ENCODE results near the gene BCAR3.

GRCh38 chr1:93611668-93612067 is 70.0 kb downstream of the BCAR3 start:
- TF ChIP-seq, protein P1, sequence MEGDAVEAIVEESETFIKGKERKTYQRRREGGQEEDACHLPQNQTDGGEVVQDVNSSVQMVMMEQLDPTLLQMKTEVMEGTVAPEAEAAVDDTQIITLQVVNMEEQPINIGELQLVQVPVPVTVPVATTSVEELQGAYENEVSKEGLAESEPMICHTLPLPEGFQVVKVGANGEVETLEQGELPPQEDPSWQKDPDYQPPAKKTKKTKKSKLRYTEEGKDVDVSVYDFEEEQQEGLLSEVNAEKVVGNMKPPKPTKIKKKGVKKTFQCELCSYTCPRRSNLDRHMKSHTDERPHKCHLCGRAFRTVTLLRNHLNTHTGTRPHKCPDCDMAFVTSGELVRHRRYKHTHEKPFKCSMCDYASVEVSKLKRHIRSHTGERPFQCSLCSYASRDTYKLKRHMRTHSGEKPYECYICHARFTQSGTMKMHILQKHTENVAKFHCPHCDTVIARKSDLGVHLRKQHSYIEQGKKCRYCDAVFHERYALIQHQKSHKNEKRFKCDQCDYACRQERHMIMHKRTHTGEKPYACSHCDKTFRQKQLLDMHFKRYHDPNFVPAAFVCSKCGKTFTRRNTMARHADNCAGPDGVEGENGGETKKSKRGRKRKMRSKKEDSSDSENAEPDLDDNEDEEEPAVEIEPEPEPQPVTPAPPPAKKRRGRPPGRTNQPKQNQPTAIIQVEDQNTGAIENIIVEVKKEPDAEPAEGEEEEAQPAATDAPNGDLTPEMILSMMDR (conservative IDR thresholded peaks at IDR 0.05 in 1 of 2, IDR thresholded peaks at IDR 0.05 in 1 of 2; ENCODE audit: extremely low read depth in 1 of 2, insufficient read depth in 1 of 2, low read depth in 1 of 2, low read length in 2 of 2): no peak
- no peak for TF ChIP-seq EZH2 (IDR thresholded peaks at IDR 0.05; ENCODE audit: borderline replicate concordance, low read length)

Data from mammary epithelial cell (primary cell).